IPS-NIHi7 (cell line): ENCODE results near the gene FOXD4L3.
"Not testable (repeated sequence)": the region's sequence is repeated elsewhere in the genome, so short reads cannot be mapped to it uniquely, and the experiment has no call there.

Source experiments
- DNase-seq: peaks from one replicate; pipeline ENCODE4 v3.0.0; 2012; ENCODE audit warnings: mixed read lengths; ENCODE audit errors: extremely low spot score

FOXD4L3 gene

GRCh38 chr9:68302567-68302966 lies at the start of gene FOXD4L3:
Gene FOXD4L3, plus strand, starts transcription at chr9:68302867. Its CDS starts 85 bp downstream, at chr9:68302952.
- not testable (repeated sequence) for DNase-seq

DNA sequence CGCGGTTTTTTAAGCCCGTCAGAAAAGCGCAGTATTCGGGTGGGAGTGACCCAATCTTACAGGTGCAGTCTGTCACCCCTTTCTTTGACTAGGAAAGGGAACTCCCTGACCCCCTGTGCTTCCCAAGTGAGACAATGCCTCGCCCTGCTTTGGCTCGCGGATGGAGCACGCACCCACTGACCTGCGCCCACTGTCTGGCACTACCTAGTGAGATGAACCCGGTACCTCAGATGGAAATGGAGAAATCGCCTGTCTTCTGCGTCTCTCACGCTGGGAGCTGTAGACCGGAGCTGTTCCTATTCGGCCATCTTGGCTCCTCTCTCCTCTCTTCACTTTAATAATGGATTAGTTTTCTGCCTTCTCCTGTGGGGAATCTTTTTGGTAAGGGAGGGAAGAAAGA lies 21.6 kb upstream of the FOXD4L3 start:
- DNase-seq, result not testable (repeated sequence)

DNA sequence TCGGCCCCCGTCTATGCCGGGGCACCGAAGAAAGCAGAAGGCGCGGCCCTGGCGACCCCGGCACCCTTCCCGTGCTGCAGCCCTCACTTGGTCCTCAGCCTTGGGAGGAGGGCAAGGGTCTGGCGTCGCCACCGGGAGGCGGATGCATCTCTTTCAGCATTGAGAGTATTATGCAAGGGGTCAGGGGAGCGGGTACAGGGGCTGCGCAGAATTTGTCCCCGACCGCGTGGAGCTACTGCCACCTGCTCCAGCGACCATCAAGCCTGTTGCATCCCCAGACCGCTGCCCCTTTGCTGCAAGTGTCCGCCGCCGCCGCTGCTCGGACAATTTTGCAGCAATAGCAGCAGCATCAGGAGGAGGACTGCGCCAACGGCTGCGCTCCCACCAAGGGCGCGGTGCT lies 1.1 kb downstream of the FOXD4L3 start:
- not testable (repeated sequence) for DNase-seq

DNA sequence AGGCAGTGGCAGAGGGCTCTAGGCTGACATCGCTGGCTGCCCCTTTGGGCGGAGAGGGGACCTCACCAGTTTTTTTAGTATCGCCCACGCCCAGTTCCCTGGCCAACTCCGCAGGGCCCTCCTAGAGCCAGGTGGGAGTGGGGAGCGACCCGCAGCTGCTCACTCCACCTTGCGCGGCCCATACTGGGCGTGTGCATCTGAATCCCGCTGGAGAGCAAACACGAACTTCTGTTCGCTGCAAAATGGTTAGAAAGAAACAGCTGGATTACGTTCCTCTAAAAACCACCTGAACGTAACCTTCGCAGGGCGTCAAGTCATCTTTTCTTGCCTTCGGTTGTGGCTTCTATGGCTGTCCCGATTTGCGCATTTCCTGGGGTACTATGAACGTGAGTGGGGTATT lies 1.5 kb downstream of the FOXD4L3 start:
- DNase-seq, result not testable (repeated sequence)

- not testable (repeated sequence) for DNase-seq
These were observed 2.1 kb downstream of the FOXD4L3 start for GRCh38 chr9:68304777-68305176.

DNA sequence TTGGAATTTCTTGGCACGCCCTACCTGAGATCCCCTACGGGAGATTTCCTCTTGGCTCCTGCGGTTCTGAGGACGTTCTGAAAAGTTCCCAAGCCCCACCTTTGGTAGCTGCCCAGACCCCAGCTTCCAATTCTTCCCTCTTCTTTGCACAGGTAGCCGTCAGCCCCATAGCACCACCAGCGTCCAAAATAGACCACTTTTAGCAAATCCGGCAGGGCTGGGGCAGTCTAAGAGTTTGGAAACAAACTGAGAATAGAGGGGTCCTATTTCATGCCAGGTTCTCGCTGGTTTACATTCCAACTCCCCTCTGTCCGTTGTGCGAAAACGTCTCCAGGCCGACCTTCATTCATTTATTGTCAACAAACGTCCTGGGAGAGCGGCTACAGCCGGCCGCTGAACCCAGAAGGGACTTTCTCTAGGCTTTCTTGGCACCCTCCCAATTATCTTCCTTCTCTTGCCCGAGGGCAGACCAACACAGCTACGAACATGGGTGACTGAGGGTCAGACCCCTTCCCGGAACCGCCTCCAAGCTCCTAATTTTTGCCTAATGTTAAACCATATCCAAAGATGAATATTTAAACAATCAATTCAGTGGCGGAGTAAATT lies 3.1 kb downstream of the FOXD4L3 start:
- not testable (repeated sequence) for DNase-seq

- DNase-seq, result not testable (repeated sequence)
These were observed 3.8 kb downstream of the FOXD4L3 start for GRCh38 chr9:68306391-68306964.

DNA sequence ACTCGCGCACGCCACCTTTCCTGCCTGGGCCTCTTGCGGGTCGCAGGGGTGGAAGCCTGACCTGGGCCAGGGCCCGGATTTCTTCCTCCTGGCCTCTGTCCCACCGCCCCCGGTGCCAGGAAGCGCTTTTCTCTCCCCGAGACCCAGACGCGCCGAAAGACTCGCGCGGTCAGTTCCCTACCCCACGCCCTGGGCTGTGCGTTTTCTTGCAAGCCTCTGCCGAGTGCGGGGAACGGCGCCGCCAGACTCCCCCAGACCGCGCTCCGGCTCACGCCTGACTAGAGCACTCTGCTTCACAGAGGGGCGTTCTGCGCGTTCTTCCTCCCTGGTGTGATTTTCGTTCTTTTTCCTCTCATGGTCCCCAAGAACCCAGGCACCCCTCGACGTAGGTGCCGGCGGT lies 4.5 kb downstream of the FOXD4L3 start:
- not testable (repeated sequence) for DNase-seq

DNA sequence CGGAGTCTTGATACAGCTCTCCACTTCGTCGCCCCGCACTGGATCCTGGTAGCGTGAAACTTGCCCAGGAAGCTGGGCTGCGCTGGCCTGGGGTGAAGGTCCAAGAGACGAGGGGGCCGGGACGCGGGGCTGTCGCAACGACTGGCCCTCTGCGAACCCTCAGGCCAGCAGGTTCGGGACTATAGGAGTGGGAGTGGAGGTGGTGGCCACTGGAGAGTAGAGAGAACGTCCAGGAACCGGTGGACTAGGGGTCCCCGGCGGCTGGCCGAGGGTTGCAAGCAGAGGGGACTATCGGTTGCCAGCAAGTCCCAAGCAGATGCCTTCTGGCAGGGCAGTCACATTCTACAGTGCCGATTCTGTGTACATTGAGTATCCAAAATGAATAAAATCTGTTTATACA lies 5.0 kb downstream of the FOXD4L3 start:
- DNase-seq, result not testable (repeated sequence)

- not testable (repeated sequence) for DNase-seq
These were observed 8.5 kb downstream of the FOXD4L3 start for GRCh38 chr9:68311208-68311607.

- not testable (repeated sequence) for DNase-seq
These were observed 15.5 kb downstream of the FOXD4L3 start for GRCh38 chr9:68318209-68318608.

DNA sequence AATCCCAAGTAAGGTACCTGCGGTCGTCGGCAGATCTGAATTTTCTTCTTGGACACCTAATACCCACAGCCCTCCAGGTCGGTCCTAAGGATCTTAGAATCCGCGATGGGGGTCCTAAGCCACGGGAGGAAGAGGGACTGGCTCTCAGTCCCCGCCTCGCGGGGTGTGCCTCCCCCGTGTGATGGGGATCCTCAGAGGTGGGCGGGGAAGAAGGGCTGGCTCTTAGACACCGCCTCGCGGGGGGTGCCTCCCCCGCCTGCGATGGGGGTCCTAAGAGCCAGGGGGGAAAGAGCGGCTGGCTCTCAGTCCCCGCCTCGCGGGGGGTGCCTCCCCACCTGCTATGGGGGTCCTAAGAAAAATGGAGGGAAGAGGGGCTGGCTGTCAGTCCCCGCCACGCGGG lies 21.1 kb downstream of the FOXD4L3 start:
- DNase-seq, result not testable (repeated sequence)

- not testable (repeated sequence) for DNase-seq
These were observed 21.9 kb downstream of the FOXD4L3 start for GRCh38 chr9:68324518-68324917.

GRCh38 chr9:68329106-68329505 lies 26.4 kb downstream of the FOXD4L3 start:
- DNase-seq, result not testable (repeated sequence)

- DNase-seq, result not testable (repeated sequence)
These were observed 28.0 kb downstream of the FOXD4L3 start for GRCh38 chr9:68330531-68331173.

GRCh38 chr9:68332122-68332521 lies 29.5 kb downstream of the FOXD4L3 start:
- DNase-seq, result not testable (repeated sequence)

DNA sequence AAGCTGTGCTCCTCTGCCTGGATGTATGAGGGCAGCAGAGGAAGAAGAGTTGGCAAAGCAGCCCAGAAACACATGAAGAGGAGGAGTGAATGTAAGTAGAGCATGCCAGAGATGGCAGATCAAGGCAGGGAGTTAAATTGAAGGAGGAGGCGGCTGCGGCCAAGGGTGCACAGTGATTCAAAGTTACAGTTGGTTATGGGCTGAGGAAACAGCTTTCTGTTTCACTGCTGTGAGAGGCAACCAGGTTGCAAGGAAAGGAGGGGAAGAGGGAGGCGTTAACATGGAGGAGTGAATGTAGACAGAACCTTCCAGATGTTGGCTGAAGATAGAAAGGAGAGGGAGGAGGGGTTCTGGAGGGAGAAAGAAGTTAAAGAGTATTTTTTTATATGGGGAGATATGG lies 33.3 kb downstream of the FOXD4L3 start:
- DNase-seq, result not testable (repeated sequence)

DNA sequence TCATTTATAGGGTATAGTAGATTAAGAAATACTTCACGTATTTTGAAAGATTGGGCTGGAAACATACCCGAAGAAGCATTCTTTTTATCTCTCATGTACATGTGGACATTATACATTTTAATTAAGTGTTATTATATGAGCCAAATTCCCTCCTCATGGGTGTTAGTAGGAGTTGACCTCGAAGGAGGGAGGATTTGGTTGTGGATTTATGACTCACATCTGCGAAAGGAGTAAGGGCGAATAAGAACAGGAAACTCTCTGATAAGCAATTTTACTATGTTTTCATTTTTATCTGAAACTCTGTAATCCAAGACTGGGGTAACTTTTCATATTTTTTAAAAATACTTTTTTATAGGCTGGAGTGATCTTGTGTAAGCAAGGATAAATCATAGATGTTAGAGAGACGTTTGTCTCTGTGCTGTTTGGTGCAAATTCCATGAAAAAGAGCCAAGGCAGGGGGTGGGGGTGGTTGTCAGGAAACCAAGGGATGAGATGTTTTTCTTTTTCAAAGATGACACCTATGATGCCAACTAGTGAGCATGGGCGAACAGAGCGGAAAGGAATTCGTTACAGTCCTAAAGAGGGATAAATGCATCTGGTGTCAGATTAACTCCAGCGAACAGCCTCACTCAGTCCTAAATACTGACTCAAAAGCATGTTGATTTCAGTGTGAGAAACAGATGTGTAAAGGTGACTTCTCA lies 34.1 kb downstream of the FOXD4L3 start:
- DNase-seq, result not testable (repeated sequence)

DNA sequence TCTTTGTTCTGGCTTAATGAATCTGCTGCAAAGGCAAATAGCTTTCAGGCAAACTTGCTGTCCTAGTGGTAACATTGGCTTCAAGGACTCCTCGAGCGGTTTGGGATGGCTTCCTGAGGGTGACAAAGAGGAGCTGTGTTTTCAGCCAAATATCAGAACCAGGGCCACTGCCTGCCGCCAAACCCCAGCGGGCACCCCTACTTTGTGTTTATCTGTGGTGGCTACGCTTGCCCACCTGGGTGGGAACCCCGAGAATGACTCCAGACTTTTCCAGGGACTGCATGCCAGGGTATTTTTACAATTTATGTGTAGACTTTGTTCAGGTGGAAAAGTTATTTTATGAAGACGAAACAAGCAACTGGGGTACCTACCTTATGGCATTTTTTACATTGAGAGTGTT lies 35.3 kb downstream of the FOXD4L3 start:
- not testable (repeated sequence) for DNase-seq

GRCh38 chr9:68342265-68343025 lies 39.8 kb downstream of the FOXD4L3 start:
- DNase-seq, result not testable (repeated sequence)

DNA sequence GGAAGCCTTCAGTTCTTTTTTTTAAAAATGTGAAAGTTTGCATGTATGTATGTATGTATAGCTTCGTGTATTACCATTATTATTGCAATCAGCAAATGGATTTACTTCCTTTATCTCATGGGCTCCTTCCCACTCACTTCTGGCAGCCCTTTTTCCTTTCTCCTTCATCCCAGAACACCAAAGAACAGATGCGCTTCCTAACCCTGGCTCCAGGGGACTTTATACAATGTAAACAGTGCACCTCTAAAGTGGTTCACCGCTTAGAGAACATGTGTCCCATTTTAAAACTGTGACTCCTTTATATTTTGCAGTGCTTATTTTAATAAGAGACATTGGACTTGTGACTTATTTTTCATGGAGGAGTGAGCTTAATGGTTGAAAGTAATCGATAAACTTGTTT lies 40.6 kb downstream of the FOXD4L3 start:
- not testable (repeated sequence) for DNase-seq

DNA sequence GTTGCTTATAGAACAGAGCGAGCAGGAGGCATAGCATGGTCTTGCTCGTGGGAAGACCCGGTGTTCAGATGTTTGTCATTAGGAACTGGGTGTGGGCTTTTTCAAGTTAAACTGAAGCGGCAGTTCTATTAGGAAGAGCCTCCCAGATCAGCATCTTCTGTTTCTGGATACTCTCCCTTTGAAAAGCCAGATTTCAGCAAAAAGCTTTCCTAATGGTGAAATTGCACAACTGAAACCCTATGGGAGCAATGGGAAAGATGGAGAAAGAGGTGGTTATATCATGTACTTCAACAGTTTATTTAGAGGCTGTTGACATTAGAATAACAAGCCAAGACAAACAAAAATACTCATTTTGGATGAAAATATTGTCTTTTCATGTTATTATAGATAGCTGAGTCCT lies 41.3 kb downstream of the FOXD4L3 start:
- DNase-seq, result not testable (repeated sequence)
